ENCODE data around the gene EXOSC10. TPM values are rescaled to one million over a fixed set of nuclear protein-coding genes. Genes with fewer than 3 reads are reported as not detected.
"Not testable (repeated sequence)": the region's sequence is repeated elsewhere in the genome, so short reads cannot be mapped to it uniquely, and the experiment has no call there.

Gene EXOSC10
- total RNA-seq, 1 donor from 2014 or later = 86.0 TPM

DNA sequence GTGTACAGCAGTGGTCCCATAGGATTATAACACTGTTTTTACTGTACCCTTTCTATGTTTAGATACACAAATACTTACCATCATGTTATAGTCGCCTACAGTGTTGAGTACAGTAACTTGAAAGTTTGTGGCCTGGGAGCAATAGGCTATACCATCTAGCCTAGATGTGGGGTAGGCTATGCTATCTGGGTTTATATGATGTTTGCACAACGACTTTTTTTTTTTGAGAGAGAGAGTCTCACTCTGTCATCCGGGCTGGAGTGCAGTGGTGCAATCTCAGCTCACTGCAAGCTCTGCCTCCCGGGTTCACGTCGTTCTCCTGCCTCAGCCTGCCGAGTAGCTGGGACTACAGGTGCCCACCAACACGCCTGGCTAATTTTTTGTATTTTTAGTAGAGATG lies 80.3 kb downstream of the EXOSC10 start:
- intact Hi-C loops (cut with micrococcal nuclease) = not testable (repeated sequence)

Other genes with a start within 250 kb of the EXOSC10 start
- gene TARDBP, start 87.2 kb downstream of the EXOSC10 start, total RNA-seq = 183 and 190 TPM in 2 replicates
- gene MASP2, start 52.6 kb downstream of the EXOSC10 start, total RNA-seq = 0.09 and 0.18 TPM in 2 replicates
- gene SRM, start 39.9 kb downstream of the EXOSC10 start, total RNA-seq = 146 and 151 TPM in 2 replicates
- not detected in 2 replicates for gene ANGPTL7, start 89.5 kb upstream of the EXOSC10 start, total RNA-seq
- 48.3 and 49.9 TPM in 2 replicates for gene MTOR, start 162.7 kb upstream of the EXOSC10 start, total RNA-seq
- 29.2 and 31.3 TPM in 2 replicates for gene UBIAD1, start 173.3 kb upstream of the EXOSC10 start, total RNA-seq

Data from T-helper 2 cell treated with Interferon-gamma antibody and Interleukin-4, amounts not matched to agents 100 ng/mL and 5 ng/mL, for 36 hours (primary cell).